ENCODE results near the gene PTPRN2.
"Not testable (repeated sequence)": the region's sequence is repeated elsewhere in the genome, so short reads cannot be mapped to it uniquely, and the experiment has no call there.

Gene PTPRN2

DNA sequence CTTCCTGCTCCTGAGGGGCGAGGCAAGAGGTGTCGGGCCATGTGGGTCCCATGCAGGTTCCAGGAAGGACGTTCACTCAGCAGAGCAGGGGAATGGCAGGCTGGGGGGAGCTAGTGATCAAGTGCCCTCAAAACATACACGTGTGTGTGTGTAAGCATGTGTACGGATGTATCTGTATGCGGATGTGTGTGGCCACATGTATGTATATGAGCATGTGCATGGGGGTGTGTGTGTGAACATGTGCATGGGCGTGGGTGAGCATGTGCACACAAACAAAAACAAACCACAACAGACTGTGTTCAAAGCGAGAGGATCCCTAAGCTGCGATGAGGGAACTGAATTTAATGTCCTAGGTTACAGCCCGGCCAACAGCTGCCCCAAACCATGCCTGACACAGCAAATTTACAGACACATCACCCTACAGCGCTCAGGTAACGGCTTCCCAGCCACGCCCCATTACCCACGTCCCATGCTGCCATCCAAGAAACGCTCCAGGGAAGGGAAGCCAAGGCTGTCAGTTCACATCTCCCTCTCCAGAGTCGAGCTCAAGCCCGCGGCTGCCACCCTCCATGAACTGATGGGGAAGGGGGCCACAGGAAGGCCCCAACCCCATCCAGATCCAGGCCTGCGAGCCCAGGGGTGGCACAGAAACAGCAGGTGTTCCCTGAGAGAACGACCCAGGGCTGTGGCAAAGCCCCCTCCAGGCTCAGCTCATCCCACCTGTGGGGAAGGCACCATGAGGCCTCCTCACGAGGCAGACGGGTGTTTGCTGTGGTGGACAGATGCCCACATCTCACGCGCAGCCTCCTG is 56.6 kb downstream of the PTPRN2 start:
- DNase-seq = no peak

DNA sequence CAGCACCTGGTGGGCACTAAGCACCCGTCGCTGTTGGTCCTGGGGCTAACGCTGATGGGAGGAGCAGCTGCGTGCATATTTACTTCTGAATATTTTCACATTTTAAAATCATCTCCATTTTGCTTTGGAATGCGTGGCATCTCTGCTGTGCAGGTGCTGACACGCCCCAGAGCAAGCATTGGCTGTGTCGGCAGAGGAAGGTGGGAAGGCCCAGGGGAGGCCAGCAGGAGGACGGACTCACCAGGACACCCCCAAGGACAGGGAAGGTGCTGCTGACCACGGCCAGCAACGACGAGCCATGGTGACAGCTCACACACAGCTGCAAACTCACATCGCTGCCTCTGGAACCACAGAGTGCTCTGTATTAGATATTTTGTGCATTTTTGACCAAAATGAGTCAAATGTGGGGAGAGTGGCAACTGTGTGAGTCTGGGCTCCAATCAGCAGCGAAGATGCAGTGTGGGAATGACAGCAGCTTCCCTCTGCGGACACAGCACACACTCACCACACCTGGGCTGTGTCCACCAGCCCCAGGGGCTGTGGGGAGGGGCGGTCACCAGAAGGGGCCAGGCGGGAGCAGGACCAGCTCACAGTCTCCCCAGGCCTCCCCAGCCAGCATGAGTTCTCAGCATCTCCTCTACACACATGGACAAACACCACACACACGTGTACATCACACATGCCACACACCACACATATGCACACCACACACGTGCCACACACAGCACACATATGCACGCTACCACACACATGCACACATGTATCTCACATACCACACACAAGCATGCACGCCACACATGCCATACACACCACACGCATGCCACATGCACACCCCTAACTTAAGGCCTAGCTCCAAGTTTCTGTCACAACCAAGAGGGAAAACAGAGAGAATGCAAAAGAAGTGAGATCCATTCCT is 58.2 kb downstream of the PTPRN2 start:
- no peak for DNase-seq

DNA sequence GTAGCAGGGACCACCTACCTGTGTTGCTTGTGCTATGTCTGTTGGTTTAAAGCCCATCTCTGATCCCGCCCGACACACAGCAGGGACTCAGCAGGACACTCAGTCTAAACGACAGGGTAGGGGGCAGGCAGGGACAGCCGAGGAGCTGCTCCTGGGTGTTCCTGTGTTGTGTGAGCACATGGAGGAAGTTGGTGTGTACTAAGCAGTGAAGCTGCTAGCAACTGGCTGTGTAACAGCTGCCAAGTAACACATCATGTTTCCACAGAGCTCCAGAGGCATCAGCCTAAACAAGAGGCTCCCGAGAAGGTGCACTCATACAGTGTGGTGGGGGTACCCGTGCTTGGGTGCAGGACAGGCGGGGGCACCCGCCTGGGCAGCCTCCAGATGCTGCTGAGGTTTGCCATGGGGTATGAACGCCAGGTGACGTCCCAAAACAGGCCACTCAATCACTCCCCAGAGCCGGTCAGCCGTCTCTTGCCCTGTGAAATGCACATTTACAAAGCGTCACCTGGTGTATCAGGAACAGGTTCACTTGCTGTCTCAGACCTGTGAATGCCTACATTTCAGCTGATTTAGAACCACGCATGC is 59.6 kb downstream of the PTPRN2 start:
- no peak for DNase-seq

DNA sequence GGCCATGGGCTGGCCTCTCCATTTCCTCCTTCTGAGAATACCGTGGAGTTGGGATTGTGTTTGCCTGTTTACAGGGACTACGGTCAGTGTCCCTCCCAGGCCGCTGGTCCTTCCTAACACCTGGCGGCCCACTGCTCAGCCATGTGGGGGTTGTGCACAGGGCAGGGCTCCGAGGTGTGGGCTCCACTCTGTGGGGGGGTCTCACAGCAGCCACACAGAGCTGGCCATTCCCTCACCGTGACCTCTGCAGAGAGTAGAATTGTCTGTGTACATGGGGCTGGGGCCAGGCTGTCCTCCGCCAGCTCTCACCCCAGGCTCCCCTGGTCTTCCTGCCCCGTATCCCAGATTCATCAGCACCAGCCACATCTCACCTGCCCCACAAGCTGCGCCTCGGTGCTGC is 60.1 kb downstream of the PTPRN2 start:
- DNase-seq = no peak

DNA sequence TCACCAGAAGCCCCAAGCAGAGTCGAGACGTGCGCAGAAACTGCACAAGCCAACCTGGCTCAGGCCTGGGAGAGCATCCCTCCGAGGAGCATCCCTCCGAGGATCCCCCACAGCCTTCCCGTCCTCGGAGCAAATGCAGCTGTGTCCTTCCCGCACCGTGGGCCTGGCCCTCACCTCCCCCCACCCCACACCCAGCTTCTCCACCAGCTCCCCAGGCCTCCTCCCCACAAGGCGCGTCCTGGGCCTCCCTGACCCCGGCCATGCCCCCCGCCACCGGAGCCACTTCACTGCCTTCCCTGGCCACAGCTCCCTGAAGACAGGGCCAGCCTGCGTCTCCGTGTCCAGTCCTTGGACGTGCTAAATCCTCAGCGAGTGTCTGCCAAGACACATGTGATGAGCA is 60.6 kb downstream of the PTPRN2 start:
- DNase-seq = no peak

DNA sequence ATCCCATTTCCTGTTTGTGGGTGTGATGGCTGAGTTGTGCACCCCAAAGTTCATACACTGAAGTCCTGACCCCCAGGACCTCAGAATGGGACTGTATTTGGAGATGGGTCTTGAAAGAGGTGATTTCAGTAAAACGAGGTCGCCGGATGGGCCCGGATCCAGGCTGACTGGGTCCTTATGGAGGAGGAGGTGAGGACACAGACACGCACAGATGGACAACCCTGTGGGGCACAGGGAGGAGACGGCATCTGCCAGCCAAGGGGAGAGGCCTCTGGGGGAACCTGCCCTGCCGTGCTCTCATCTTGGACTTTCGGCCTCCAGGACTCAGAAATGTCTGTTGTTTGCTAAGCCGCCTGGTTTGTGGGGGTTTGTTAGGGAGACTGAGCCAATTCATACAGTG is 61.1 kb downstream of the PTPRN2 start:
- DNase-seq = no peak

DNA sequence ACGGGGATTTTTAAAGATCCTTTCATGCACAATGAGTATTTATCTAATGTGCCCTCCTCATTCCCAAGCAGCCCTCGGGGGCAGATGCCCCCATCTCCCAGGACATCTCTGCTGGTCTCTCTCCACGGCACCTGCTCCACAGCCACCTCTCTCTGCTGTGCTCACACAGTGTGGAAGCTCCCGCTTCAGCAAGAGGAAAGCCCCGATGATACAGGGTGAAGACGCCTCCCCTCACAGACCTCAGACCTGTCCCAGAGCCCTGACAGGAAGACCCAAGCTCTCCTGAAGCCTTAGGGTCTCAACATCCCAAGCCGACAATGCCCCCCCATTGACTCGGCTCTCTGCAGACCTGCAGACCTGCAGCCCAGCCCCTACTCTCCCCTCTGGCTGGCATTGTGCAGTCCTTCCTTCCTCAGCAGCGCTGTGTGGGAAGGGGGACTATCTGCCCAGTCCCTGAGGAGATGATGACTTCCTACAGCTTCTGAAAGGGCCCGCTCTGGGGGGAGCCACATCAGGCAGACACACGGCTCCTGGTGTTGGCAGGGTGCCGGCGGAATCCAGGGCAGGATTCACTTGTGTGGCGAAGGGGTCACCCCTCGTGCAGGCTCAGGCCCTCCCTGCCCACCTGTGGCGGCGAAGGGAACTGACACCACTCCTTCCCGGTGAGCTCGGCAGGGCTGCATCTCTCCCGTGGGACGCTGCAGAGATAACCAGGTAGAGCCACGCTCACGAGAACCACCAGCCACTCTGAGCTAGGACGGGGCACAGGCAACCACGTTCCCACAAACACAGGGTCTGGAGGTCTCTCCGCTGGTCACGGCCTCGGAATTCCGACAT is 61.8 kb downstream of the PTPRN2 start:
- DNase-seq = no peak

DNA sequence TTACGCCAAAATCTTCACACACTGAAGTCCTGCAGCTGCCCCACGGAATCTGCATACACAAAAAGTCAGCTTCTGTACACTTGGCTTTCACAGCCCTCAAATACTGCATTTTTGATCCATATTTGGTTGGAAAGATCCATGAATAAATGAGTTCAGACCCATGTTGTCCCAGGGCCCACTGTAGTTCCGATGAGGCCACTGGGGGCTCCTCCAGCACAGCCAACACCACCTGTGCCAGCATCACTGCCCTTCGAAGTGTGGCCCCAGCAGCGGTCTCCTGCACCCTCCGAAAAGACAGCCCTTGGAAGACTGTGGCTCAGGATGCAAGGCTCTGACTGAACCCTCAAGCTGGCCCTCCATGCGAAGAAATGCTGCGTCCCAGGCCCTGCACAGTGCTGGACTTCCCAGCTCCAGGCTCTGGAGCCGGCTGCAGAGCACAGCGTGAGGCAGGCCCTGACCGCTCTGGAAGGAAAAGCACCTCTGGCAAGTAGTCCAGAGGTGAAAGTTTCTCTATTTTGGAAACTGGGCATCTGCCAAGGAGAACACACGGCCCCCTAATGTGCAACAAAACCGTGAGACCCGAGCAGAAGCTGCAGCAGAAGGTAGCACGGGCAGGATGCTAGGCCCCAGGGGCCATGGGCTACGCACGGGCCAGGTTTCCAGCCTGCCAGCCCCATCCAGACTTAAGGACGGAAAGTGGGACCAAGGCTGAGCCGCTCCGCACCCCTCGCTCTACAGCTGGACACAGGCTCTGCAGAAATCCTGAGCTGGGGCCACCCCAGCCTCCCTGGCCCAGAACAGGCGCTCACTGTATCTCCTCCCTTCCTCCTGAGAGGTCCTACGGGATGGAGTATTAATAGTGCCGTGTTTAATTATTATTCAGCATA is 62.6 kb downstream of the PTPRN2 start:
- no peak for DNase-seq

DNA sequence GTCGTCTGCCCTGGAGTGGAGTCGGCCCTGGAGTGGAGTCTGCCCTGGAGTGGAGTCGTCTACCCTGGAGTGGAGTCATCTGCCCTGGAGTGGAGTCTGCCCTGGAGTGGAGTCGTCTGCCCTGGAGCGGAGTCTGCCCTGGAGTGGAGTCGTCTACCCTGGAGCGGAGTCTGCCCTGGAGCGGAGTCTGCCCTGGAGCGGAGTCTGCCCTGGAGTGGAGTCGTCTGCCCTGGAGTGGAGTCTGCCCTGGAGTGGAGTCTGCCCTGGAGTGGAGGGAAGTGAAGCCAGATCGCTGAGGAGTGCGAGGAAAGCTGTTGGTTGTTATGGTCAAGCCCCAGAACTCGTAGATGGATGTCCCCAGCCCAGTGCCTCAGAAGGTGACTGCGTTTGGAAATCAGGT is 63.3 kb downstream of the PTPRN2 start:
- not testable (repeated sequence) for DNase-seq

DNA sequence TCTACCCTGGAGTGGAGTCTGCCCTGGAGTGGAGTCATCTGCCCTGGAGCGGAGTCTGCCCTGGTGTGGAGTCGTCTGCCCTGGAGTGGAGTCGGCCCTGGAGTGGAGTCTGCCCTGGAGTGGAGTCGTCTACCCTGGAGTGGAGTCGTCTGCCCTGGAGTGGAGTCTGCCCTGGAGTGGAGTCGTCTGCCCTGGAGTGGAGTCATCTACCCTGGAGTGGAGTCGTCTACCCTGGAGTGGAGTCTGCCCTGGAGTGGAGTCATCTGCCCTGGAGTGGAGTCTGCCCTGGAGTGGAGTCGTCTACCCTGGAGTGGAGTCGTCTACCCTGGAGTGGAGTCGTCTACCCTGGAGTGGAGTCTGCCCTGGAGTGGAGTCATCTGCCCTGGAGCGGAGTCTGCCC is 63.7 kb downstream of the PTPRN2 start:
- DNase-seq = not testable (repeated sequence)

DNA sequence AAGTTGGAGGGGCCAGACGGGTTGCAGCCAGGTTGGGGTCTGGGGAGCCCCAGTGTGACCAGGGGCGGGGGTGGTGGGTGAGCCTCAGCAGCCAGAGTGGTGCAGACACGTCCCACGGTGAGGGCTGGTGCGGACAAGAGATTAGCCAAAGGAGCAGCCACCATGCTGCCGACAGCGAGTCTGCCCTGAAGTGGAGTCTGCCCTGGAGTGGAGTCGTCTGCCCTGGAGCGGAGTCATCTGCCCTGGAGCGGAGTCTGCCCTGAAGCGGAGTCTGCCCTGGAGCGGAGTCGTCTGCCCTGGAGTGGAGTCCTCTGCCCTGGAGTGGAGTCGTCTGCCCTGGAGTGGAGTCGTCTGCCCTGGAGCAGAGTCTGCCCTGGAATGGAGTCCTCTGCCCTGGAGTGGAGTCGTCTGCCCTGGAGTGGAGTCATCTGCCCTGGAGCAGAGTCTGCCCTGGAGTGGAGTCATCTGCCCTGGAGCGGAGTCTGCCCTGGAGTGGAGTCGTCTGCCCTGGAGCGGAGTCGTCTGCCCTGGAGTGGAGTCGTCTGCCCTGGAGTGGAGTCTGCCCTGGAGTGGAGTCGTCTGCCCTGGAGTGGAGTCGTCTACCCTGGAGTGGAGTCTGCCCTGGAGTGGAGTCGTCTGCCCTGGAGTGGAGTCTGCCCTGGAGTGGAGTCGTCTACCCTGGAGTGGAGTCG is 64.3 kb downstream of the PTPRN2 start:
- not testable (repeated sequence) for DNase-seq

DNA sequence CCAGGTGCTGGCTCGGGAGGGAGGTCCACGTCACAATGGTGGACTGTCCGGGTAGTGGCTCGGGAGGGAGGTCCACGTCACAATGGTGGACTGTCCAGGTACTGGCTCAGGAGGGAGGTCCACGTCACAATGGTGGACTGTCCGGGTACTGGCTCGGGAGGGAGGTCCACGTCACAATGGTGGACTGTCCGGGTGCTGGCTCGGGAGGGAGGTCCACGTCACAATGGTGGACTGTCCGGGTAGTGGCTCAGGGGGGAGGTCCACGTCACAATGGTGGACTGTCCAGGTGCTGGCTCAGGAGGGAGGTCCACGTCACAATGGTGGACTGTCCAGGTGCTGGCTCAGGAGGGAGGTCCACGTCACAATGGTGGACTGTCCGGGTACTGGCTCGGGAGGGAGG is 65.8 kb downstream of the PTPRN2 start:
- DNase-seq = not testable (repeated sequence)

DNA sequence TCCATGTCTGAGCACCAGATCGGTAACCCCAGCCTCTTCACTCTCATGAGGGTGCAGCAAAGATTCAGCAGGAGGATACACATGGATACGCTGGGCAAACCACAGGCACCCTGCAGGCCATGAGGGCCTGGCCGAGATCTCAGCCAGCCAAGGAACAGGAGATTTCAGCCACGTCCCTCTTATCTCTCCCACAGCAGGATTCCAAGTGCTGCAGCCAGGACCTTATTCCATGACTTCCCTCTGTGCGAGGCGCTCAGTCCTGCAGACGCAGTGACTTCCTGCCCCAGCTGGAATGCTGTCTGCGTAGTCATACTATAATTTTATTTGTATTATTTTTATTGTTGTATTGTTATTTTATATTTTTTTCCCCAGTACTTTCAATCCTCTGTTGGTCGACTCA is 66.8 kb downstream of the PTPRN2 start:
- DNase-seq = no peak

DNA sequence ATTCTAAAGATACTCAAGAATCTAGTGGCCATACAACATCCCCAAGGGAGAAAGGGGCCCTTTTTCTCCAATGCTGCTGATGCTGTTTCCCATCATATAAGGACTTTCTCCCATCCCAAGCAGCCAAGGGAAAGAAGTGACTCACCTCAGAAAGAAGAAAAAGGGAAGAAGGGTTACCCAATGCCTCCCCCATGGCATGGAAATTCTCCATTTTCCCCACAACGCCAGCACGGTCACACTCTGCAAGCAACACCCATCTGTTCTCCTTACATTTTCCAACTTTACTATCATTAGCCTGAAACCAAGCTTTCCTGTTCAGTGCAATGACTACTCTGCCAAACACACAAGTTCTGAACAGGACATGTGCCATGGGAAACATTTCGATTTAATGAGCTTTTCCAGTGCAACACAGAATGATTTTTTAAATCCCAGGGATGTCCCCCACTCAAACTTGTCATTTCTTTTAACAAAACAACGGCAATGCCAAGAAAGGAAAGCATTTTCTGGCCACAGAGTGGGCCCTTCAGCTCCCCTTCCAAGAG is 67.9 kb downstream of the PTPRN2 start:
- peak; percentile 13 for DNase-seq

DNA sequence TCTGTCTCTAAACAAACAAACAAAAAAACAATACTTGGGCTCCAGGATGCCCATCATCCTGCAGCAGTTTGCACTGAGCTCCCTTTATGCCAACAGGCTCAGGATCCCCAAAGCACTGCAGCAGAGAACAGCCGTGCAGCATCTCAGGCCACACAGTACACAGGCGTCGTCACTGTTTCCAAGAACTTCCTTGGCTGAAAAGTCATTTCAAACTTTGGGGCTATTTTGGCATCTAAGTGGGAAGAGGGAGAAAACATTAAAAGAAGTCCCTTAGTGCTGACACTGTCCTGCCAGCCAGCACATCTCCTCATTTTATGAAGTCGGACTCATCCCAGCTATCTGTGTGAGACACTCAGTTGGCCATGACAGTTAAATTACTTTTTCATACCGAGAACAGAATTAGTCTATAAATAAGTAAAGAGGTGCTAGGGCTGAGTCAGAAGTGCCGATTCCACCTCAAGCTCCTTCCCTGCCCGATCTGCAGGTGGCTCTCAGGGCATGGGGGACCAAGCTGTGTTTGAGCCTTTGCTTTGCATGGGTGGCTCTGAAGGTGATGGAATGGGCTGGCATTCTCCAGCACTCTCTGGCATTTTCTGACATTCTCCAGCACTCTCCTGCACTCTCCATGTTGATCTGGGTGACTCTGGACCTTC is 68.5 kb downstream of the PTPRN2 start:
- DNase-seq = no peak

DNA sequence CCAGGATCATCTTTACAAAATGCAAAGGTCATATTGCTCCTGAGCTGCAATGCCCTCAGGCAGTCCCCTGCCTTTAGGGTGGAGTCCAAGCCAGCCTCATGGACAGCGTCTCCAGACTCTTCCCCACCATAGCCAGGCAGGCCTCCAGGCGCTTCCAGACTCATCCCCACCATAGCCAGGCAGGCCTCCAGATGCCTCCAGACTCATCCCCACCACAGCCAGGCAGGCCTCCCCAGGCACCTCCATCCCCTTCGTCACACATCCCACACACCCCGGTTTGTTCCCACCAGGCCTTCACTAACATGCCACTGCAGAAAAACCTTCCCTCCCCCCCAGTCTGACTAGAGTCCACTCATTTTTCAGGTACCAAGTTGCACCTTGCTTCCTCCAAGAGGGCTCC is 70.1 kb downstream of the PTPRN2 start:
- DNase-seq = no peak

DNA sequence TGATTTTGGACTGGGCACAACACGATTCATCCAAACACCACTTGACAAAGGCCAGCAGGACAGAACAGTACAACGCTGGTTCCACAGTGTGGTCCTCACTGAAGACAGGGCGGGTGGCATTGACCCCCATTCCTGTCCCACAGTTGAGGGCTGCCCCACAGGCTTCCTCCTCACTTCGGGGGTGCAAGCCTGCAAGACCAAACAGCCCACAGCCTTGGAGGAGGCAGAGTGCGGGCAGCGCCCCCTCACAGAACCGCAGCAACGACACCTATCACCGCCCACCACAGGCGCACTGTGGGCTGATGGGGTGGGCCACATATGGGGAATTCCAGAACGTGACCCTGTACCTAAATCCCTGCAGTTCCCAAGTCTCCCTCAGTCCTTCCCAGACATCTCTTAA is 70.6 kb downstream of the PTPRN2 start:
- no peak for DNase-seq

DNA sequence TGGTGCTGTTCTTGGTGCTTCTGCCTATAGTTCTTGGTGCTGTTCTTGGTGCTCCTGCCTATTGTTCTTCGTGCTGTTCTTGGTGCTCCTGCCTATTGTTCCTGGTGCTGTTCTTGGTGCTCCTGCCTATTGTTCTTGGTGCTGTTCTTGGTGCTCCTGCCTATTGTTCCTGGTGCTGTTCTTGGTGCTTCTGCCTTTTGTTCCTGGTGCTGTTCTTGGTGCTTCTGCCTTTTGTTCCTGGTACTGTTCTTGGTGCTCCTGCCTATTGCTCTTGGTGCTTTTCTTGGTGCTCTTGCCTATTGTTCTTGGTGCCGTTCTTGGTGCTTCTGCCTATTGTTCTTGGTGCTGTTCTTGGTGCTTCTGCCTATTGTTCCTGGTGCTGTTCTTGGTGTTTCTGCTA is 71.1 kb downstream of the PTPRN2 start:
- DNase-seq = no peak

DNA sequence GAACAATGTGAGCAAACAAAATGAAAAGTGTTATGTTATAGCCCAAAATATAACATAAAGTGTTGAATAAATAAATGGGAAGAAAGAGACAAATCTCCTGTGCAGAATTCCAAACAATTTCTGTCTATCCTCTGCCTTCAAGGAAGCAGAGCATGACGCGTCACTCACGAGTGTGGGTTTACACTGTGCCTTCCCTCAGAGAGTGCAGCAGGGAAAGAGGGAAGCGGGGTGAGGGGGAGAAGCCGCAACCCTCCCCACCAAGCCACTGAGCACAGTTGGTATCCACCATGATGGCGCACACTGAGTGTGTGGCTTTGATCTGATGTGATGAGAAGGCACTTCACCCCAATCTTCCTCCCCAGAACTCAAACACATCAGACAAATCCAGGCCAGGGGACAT is 74.8 kb downstream of the PTPRN2 start:
- no peak for DNase-seq

DNA sequence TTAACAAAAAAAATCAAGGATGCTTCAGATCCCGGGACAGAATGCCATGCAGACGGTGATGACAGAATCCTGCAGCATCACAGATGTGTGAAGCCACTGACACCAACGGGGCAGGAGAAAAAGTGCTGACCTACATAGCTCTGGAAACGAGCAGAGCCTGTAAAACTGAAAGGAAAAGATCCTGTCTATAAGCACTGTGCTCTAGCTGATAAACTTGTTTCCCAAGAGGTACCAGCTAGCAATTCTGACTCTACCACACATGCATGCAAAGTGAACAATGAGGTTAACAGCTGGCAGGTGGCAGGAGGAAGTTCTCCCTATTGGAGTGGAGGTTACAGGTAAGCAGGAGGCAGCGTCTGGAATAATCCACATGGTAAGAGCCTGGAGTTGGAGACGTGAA is 75.6 kb downstream of the PTPRN2 start:
- DNase-seq = no peak
